ENCODE measurements around the gene FBXO44.

FBXO44 gene

DNA sequence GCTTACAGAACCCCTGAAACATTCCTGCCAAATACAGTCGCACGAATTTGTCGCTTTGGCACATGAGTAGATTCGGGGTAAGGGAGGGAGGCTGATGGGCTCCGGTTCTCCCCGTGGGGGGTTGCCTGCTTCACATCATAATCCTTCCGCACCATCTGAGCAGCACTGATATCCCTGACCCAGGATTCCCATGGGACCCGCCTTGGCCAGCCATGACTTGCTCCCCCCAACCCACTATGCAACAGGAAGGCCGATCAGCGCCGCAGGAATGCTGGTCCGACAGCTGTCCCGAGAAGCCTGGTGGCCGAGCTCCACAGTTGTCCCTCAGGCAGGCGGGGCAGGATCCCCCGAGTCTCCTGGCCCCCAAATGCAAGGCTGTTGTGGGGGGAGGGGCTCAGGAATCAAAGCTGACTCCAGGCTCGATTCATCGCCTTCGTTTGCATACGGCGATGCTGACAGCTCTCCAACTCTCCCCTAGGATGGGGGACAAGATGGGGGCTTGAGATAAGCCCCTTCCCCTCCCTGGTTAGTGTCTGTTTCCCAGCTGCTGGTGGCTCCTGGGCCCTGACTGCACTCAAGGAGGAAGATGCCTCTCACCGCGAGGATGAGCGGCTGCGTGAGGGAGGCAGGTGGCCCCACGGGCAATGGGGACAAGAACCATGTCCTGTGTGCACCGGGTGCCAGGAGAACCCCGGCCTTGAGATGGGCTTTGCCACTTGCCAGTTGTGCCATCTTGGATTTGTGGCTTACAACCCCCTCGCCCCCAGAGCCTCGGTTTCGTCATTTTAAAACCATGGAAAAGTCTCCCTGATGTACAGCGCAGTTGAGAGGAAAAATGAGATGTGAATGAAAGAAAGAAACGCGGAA, 46.2 kb downstream of the FBXO44 start:
- TF ChIP-seq CREB1 (IDR thresholded peaks at IDR 0.05; ENCODE audit: low read depth) (no peak), ZBTB7A (IDR thresholded peaks at IDR 0.05; ENCODE audit: low read depth) (no peak), YY1 (IDR thresholded peaks at IDR 0.05; ENCODE audit: low read depth) (no peak), RAD21 (IDR thresholded peaks at IDR 0.05; ENCODE audit: low read depth) (no peak), TAF1 (IDR thresholded peaks at IDR 0.05; ENCODE audit: low read depth) (no peak), TCF12 (IDR thresholded peaks at IDR 0.05; ENCODE audit: low read depth) (no peak), MAX (IDR thresholded peaks at IDR 0.05) (no peak), FOXM1 (IDR thresholded peaks at IDR 0.05; ENCODE audit: borderline replicate concordance, low read depth) (no peak), TEAD4 (IDR thresholded peaks at IDR 0.05) (no peak), CEBPB (IDR thresholded peaks at IDR 0.05) (no peak), NFIC (IDR thresholded peaks at IDR 0.05) (no peak), EGR1 (IDR thresholded peaks at IDR 0.05) (no peak), EP300 (IDR thresholded peaks at IDR 0.05; ENCODE audit: borderline replicate concordance) (no peak)
- TF ChIP-seq, protein P1, sequence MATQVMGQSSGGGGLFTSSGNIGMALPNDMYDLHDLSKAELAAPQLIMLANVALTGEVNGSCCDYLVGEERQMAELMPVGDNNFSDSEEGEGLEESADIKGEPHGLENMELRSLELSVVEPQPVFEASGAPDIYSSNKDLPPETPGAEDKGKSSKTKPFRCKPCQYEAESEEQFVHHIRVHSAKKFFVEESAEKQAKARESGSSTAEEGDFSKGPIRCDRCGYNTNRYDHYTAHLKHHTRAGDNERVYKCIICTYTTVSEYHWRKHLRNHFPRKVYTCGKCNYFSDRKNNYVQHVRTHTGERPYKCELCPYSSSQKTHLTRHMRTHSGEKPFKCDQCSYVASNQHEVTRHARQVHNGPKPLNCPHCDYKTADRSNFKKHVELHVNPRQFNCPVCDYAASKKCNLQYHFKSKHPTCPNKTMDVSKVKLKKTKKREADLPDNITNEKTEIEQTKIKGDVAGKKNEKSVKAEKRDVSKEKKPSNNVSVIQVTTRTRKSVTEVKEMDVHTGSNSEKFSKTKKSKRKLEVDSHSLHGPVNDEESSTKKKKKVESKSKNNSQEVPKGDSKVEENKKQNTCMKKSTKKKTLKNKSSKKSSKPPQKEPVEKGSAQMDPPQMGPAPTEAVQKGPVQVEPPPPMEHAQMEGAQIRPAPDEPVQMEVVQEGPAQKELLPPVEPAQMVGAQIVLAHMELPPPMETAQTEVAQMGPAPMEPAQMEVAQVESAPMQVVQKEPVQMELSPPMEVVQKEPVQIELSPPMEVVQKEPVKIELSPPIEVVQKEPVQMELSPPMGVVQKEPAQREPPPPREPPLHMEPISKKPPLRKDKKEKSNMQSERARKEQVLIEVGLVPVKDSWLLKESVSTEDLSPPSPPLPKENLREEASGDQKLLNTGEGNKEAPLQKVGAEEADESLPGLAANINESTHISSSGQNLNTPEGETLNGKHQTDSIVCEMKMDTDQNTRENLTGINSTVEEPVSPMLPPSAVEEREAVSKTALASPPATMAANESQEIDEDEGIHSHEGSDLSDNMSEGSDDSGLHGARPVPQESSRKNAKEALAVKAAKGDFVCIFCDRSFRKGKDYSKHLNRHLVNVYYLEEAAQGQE (IDR thresholded peaks at IDR 0.05; ENCODE audit: low read depth): no peak
- TF ChIP-seq, protein P2, sequence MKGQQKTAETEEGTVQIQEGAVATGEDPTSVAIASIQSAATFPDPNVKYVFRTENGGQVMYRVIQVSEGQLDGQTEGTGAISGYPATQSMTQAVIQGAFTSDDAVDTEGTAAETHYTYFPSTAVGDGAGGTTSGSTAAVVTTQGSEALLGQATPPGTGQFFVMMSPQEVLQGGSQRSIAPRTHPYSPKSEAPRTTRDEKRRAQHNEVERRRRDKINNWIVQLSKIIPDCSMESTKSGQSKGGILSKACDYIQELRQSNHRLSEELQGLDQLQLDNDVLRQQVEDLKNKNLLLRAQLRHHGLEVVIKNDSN (IDR thresholded peaks at IDR 0.05): no peak

GRCh38 chr1:11701551-11701961, 46.9 kb downstream of the FBXO44 start:
- TF ChIP-seq NFIC (IDR thresholded peaks at IDR 0.05) (peak; percentile 46), TEAD4 (IDR thresholded peaks at IDR 0.05) (no peak)

DNA sequence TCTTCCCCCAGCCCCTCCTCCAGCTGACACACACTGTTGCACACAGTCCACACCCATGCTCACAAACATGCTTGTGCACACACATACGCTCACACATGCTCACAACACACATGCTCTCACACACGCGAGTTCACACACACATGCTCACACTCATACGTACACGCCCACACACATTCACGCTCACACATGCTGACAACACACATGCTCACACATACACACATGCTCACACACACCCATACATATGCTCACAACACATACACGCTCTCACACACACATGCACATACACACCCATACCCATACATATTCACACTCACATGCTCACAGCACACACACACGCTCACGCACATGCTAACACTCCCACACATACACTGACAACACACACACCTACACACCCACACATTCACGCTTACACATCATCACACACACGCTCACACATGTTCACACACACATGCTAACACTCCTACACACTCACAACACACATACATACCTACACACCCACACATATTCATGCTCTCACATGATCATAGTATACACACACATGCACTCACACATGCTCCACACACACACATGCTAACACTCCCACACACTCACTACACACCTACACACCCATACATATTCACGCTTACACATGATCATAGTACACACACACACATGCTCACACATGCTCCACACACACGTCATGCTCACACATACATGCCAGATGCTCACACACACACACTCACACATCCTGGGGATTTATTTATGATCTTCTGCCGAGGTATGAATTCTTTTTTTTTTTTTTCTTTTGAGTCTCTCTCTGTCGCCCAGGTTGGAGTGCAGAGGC, 47.5 kb downstream of the FBXO44 start:
- no peak for TF ChIP-seq CREB1 (IDR thresholded peaks at IDR 0.05; ENCODE audit: low read depth)
- no peak for TF ChIP-seq TAF1 (IDR thresholded peaks at IDR 0.05; ENCODE audit: low read depth)
- no peak for TF ChIP-seq EP300 (IDR thresholded peaks at IDR 0.05; ENCODE audit: borderline replicate concordance)
- TF ChIP-seq TEAD4 (IDR thresholded peaks at IDR 0.05): no peak
- no peak for TF ChIP-seq FOXM1 (IDR thresholded peaks at IDR 0.05; ENCODE audit: borderline replicate concordance, low read depth)
- no peak for TF ChIP-seq MAX (IDR thresholded peaks at IDR 0.05)
- TF ChIP-seq RAD21 (IDR thresholded peaks at IDR 0.05; ENCODE audit: low read depth): no peak
- no peak for TF ChIP-seq ZBTB7A (IDR thresholded peaks at IDR 0.05; ENCODE audit: low read depth)
- no peak for TF ChIP-seq TCF12 (IDR thresholded peaks at IDR 0.05; ENCODE audit: low read depth)
- no peak for TF ChIP-seq NFIC (IDR thresholded peaks at IDR 0.05)
- TF ChIP-seq YY1 (IDR thresholded peaks at IDR 0.05; ENCODE audit: low read depth): no peak
- TF ChIP-seq CEBPB (IDR thresholded peaks at IDR 0.05): no peak
- no peak for TF ChIP-seq EGR1 (IDR thresholded peaks at IDR 0.05)
- TF ChIP-seq, protein P2 (IDR thresholded peaks at IDR 0.05): no peak
- TF ChIP-seq, protein P1 (IDR thresholded peaks at IDR 0.05; ENCODE audit: low read depth): no peak

GRCh38 chr1:11703357-11704193, 48.9 kb downstream of the FBXO44 start:
- TF ChIP-seq ZBTB7A (IDR thresholded peaks at IDR 0.05; ENCODE audit: low read depth) (no peak), RAD21 (IDR thresholded peaks at IDR 0.05; ENCODE audit: low read depth) (no peak)

DNA sequence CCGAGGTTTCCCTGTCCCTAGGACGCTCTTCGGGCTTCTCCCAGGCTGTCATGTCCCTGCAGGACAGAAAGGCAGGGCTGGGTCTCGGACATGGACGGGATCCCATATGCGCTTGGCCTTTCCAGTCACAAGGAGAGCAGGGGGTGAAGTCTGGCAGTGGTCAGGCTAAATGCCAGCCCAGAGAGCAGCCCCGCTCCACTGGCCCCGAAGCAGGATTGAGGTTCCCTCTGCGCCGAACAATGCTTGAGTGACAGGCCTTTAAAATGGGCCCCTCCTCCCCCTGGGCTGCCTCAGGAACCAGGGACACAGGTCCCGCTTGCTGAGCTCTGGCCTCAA, 49.5 kb downstream of the FBXO44 start:
- no peak for TF ChIP-seq FOXM1 (IDR thresholded peaks at IDR 0.05; ENCODE audit: borderline replicate concordance, low read depth)
- TF ChIP-seq RAD21 (IDR thresholded peaks at IDR 0.05; ENCODE audit: low read depth): no peak
- no peak for TF ChIP-seq YY1 (IDR thresholded peaks at IDR 0.05; ENCODE audit: low read depth)
- TF ChIP-seq MAX (IDR thresholded peaks at IDR 0.05): no peak
- TF ChIP-seq, protein P1 (IDR thresholded peaks at IDR 0.05; ENCODE audit: low read depth): no peak
- TF ChIP-seq, protein P2 (IDR thresholded peaks at IDR 0.05): no peak
- TF ChIP-seq NFIC (IDR thresholded peaks at IDR 0.05): no peak
- TF ChIP-seq TEAD4 (IDR thresholded peaks at IDR 0.05): no peak
- no peak for TF ChIP-seq CEBPB (IDR thresholded peaks at IDR 0.05)
- no peak for TF ChIP-seq TCF12 (IDR thresholded peaks at IDR 0.05; ENCODE audit: low read depth)
- no peak for TF ChIP-seq CREB1 (IDR thresholded peaks at IDR 0.05; ENCODE audit: low read depth)
- no peak for TF ChIP-seq TAF1 (IDR thresholded peaks at IDR 0.05; ENCODE audit: low read depth)
- no peak for TF ChIP-seq EP300 (IDR thresholded peaks at IDR 0.05; ENCODE audit: borderline replicate concordance)
- no peak for TF ChIP-seq EGR1 (IDR thresholded peaks at IDR 0.05)
- TF ChIP-seq ZBTB7A (IDR thresholded peaks at IDR 0.05; ENCODE audit: low read depth): no peak
